ENCODE data around the gene CTNNA3. TPM values are rescaled to one million over a fixed set of nuclear protein-coding genes. Genes with fewer than 3 reads are reported as not detected.

Gene CTNNA3
- polyA plus RNA-seq, 1 donor from 2014 or later = 0.14 TPM

- H3K9me3 ChIP-seq (ENCODE audit: low read length) = no peaks in the 10 kb centered on the region
- H3K9me2 ChIP-seq (ENCODE audit: insufficient read depth, low read length) = no peaks in the 10 kb centered on the region
- H3F3A ChIP-seq (ENCODE audit: insufficient read depth, low read length, poor library complexity, severe bottlenecking) = no peaks in the 10 kb centered on the region
- no peaks in the 10 kb centered on the region for H3K36me3 ChIP-seq (ENCODE audit: insufficient read depth, low read length)
- H2AFZ ChIP-seq (ENCODE audit: low read depth, low read length) = no peak overlapping the region
- TF ChIP-seq RAD21 (conservative IDR thresholded peaks at IDR 0.05) (no peak), SMC3 (conservative IDR thresholded peaks at IDR 0.05; ENCODE audit: poor library complexity) (no peak), EZH2 (IDR thresholded peaks at IDR 0.05; ENCODE audit: borderline replicate concordance, insufficient read depth, low read length, poor library complexity, severe bottlenecking) (no peak)
- no peak overlapping the region for H3K27ac ChIP-seq (ENCODE audit: low read length)
- H3K4me2 ChIP-seq (ENCODE audit: low read length) = no peak overlapping the region
- H3K4me3 ChIP-seq (ENCODE audit: low read length) = no peak overlapping the region
- H3K79me2 ChIP-seq (replicated peaks; ENCODE audit: insufficient read depth, low read length) = no peaks in the 10 kb centered on the region
- H4K20me1 ChIP-seq (ENCODE audit: insufficient read depth) = no peaks in the 10 kb centered on the region
- H3K27me3 ChIP-seq (ENCODE audit: insufficient read depth, low read depth, low read length) = no peaks in the 10 kb centered on the region
- H3K9ac ChIP-seq (ENCODE audit: low read length) = no peak overlapping the region
These were observed 1073.9 kb downstream of the CTNNA3 start for GRCh38 chr10:66622050-66622449.

GRCh38 chr10:66604195-66604594 lies 1091.8 kb downstream of the CTNNA3 start:
- H2AFZ ChIP-seq (ENCODE audit: low read depth, low read length) = no peak overlapping the region
- H4K20me1 ChIP-seq (ENCODE audit: insufficient read depth) = no peaks in the 10 kb centered on the region
- H3K36me3 ChIP-seq (ENCODE audit: insufficient read depth, low read length) = no peaks in the 10 kb centered on the region

More at GRCh38 chr10:66604195-66604594, 1091.8 kb downstream of the CTNNA3 start:
- Histone ChIP-seq H3K4me2 (ENCODE audit: low read length) (no peak overlapping the region), H3K27me3 (ENCODE audit: insufficient read depth, low read depth, low read length) (no peaks in the 10 kb centered on the region), H3F3A (ENCODE audit: insufficient read depth, low read length, poor library complexity, severe bottlenecking) (no peaks in the 10 kb centered on the region), H3K9ac (ENCODE audit: low read length) (no peak overlapping the region), H3K4me3 (ENCODE audit: low read length) (no peak overlapping the region), H3K9me2 (ENCODE audit: insufficient read depth, low read length) (no peaks in the 10 kb centered on the region), H3K9me3 (ENCODE audit: low read length) (peaks cover 4% of the 10 kb centered on the region), H3K79me2 (replicated peaks; ENCODE audit: insufficient read depth, low read length) (no peaks in the 10 kb centered on the region), H3K27ac (ENCODE audit: low read length) (no peak overlapping the region)
- TF ChIP-seq RAD21 (conservative IDR thresholded peaks at IDR 0.05) (no peak), MXI1 (conservative IDR thresholded peaks at IDR 0.05; ENCODE audit: poor library complexity, severe bottlenecking) (no peak), REST (IDR thresholded peaks at IDR 0.05; ENCODE audit: borderline replicate concordance) (no peak), POLR2AphosphoS5 (IDR thresholded peaks at IDR 0.05) (no peak), CTCF (IDR thresholded peaks at IDR 0.05; ENCODE audit: poor library complexity, severe bottlenecking) (no peak)
